ENCODE measurements around the gene MEF2D. TPM values are rescaled to one million over a fixed set of nuclear protein-coding genes. Genes with fewer than 3 reads are reported as not detected.

The MEF2D gene
- total RNA-seq, 2 donors from 2014 or later = 76.1 to 101 TPM

DNA sequence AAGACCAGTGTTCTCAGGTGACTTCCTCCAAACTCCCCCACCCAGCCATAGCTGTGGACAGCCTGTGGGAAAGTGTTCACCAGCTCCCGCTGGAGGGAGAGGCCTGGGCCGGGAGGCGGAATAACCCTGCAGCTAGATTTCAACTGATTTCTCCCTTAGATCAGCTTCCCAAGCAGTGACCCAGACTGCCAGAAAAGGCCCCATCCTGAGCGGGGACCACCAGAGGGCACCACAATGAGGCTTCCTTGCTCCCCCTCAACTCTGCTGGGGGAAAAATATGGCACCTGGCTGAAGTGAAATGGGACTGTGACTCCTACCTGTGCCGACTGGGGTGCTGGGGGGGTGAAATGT is 80.7 kb downstream of the MEF2D start:
- peak overlapping the region; percentile 67 for H3K4me3 ChIP-seq
- H3K36me3 ChIP-seq = no peaks in the 10 kb centered on the region
- ATAC-seq (ENCODE audit: insufficient number of reproducible peaks, low FRiP score, low read depth) (no peak), DNase-seq (ENCODE audit: low spot score) (no peak)
- peak overlapping the region in 1 of 2 donors; percentile 42 for H3K27ac ChIP-seq
- H3K9me3 ChIP-seq = no peaks in the 10 kb centered on the region
- peaks cover 20 to 21% of the 10 kb centered on the region in 2 donors for H3K4me1 ChIP-seq (ENCODE audit: control insufficient read depth in 1 of 2, low read depth in 2 of 2)
- TF ChIP-seq, protein P1, sequence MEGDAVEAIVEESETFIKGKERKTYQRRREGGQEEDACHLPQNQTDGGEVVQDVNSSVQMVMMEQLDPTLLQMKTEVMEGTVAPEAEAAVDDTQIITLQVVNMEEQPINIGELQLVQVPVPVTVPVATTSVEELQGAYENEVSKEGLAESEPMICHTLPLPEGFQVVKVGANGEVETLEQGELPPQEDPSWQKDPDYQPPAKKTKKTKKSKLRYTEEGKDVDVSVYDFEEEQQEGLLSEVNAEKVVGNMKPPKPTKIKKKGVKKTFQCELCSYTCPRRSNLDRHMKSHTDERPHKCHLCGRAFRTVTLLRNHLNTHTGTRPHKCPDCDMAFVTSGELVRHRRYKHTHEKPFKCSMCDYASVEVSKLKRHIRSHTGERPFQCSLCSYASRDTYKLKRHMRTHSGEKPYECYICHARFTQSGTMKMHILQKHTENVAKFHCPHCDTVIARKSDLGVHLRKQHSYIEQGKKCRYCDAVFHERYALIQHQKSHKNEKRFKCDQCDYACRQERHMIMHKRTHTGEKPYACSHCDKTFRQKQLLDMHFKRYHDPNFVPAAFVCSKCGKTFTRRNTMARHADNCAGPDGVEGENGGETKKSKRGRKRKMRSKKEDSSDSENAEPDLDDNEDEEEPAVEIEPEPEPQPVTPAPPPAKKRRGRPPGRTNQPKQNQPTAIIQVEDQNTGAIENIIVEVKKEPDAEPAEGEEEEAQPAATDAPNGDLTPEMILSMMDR (IDR thresholded peaks at IDR 0.05) = no peak
- H3K27me3 ChIP-seq (replicated peaks; ENCODE audit: insufficient read depth) = peaks cover 24% of the 10 kb centered on the region

DNA sequence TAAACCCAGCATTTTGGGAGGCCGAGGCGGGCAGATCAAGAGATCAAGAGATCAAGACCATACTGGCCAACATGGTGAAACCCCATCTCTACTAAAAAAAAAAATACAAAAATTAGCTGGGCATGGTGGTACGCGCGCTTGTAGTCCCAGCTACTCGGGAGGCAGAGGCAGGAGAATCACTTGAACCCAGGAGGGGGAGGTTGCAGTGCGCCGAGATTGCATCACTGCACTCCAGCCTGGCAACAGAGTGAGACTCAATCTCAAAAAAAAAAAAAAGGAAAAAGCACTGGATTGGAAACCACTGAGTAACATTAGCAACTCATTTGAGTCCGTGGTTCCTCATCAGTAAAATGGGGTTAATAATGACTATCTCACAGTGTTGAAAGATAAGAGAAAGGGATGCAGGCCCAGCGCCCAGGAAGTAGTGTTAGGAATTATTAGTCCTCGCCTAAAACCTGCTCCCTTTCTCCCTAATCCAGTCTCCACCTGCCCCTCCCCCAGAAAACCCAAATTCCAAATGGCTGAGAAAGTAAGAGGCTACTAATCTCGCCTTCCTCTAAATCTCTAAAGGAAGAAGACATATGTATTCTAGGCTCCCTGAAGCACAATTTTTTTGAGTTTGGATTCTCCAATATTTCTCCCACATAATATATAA is 82.0 kb downstream of the MEF2D start:
- Histone ChIP-seq H3K9me3 (no peaks in the 10 kb centered on the region), H3K4me3 (no peak overlapping the region), H3K4me1 (ENCODE audit: control insufficient read depth in 1 of 2, low read depth in 2 of 2) (peaks cover 20 to 21% of the 10 kb centered on the region in 2 donors), H3K27me3 (replicated peaks; ENCODE audit: insufficient read depth) (peaks cover 29% of the 10 kb centered on the region), H3K27ac (no peak overlapping the region), H3K36me3 (no peaks in the 10 kb centered on the region)
- no peak for DNase-seq (ENCODE audit: low spot score)
- TF ChIP-seq, protein P1 (IDR thresholded peaks at IDR 0.05) = no peak
- ATAC-seq (ENCODE audit: insufficient number of reproducible peaks, low FRiP score, low read depth) = no peak

DNA sequence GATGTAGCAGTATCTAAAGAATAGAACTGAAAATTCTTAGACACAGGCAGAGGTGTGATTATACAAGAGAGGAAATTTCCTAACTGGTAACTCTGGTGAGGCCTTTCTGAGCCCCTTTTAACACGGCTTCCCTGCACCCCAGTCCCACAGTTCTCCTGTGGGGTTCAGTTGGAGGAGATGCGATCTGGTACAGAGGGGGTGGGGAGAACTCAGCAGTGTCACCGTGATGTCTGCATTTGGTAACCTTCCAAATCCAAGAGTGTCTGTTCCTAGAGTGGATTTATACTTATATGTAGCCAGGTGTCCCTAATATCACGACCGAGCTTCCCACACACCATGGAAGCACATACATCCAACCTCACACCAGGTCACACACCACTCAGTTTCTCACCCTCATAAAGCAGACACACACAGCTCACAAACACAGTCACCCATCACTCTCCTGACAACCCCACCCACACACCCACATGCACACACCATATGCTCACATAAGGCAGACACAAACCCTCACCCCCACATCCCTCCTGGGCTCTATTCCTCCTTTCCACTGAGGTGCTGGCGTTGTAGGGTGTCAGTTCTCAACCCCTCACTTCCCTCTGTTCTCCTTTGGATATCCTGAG is 83.1 kb downstream of the MEF2D start:
- no peaks in the 10 kb centered on the region for H3K36me3 ChIP-seq
- peaks cover 24% of the 10 kb centered on the region for H3K27me3 ChIP-seq (replicated peaks; ENCODE audit: insufficient read depth)
- H3K4me1 ChIP-seq (ENCODE audit: control insufficient read depth in 1 of 2, low read depth in 2 of 2) = peaks cover 20 to 21% of the 10 kb centered on the region in 2 donors
- no peak overlapping the region for H3K27ac ChIP-seq
- H3K4me3 ChIP-seq = no peak overlapping the region
- H3K9me3 ChIP-seq = no peaks in the 10 kb centered on the region
- TF ChIP-seq, protein P1 (IDR thresholded peaks at IDR 0.05) = no peak
- no peak for ATAC-seq (ENCODE audit: insufficient number of reproducible peaks, low FRiP score, low read depth)
- DNase-seq (ENCODE audit: low spot score) = no peak

DNA sequence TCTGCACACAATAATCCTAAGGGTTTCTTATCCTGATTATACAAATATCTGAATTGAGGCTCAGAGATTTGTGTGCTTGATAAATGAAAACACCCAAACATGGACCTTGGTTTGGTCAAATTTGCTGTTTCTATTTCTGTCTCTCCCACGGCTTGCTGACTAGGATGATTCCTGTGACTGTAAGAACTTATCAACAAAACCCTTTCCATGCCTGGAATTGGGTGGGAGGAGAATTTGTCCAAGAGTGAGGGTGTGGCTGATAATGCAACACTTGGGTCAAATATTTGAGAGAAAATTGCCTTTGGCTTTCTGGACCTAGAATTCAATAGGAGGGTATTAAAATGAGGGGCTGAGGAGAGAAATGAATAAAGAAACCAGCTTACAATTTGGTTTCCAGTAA is 83.6 kb downstream of the MEF2D start:
- Histone ChIP-seq H3K27ac (no peak overlapping the region), H3K4me1 (ENCODE audit: control insufficient read depth in 1 of 2, low read depth in 2 of 2) (peaks cover 20 to 21% of the 10 kb centered on the region in 2 donors), H3K9me3 (no peaks in the 10 kb centered on the region), H3K27me3 (replicated peaks; ENCODE audit: insufficient read depth) (peaks cover 22% of the 10 kb centered on the region), H3K4me3 (no peak overlapping the region), H3K36me3 (no peaks in the 10 kb centered on the region)
- ATAC-seq (ENCODE audit: insufficient number of reproducible peaks, low FRiP score, low read depth) = no peak
- no peak for DNase-seq (ENCODE audit: low spot score)
- TF ChIP-seq, protein P1 (IDR thresholded peaks at IDR 0.05) = no peak

DNA sequence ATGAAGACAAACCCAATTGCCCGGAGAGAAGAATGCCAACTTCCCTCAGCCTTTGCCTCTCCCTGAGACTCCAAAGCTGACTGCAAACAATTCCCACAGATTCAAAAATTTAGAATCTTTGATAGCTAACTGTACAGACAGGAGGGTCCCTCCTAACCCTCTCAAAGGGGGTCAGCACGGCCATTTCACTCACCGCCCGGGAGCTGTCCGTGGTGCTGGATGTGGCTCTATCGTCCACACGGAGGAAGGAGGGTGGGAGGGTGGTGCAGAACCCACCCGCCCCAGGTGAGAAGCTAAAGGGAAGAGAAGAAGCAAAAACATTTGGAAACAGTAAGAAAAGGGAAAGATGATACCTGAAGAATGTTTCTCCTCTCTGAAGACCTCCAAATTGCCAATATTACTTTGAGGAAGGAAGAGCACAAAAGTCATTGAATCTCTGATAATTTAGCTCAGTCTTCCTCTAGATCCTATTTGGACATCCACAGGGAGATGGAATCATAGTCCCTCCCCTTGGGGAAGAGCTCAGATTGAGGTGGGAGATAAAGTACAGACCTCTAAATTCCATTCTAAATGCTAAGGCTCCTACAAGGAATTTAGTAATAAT is 86.0 kb downstream of the MEF2D start:
- Histone ChIP-seq H3K27me3 (replicated peaks; ENCODE audit: insufficient read depth) (peaks cover 9% of the 10 kb centered on the region), H3K36me3 (no peaks in the 10 kb centered on the region), H3K4me3 (no peak overlapping the region), H3K9me3 (no peaks in the 10 kb centered on the region), H3K27ac (no peak overlapping the region), H3K4me1 (ENCODE audit: control insufficient read depth in 1 of 2, low read depth in 2 of 2) (no peaks in the 10 kb centered on the region)
- DNase-seq (ENCODE audit: low spot score) (no peak), ATAC-seq (ENCODE audit: insufficient number of reproducible peaks, low FRiP score, low read depth) (no peak)
- TF ChIP-seq, protein P1 (IDR thresholded peaks at IDR 0.05) = no peak

Data from thoracic aorta (tissue), 2 donors.